ENCODE results near the gene PRKCE. TPM values are rescaled to one million over a fixed set of nuclear protein-coding genes. Genes with fewer than 3 reads are reported as not detected.

Gene PRKCE
- total and polyA plus RNA-seq, 2 donors (not counting 1 experiment from before 2014, with no cell fraction given) = 14.1 to 19.0 TPM

DNA sequence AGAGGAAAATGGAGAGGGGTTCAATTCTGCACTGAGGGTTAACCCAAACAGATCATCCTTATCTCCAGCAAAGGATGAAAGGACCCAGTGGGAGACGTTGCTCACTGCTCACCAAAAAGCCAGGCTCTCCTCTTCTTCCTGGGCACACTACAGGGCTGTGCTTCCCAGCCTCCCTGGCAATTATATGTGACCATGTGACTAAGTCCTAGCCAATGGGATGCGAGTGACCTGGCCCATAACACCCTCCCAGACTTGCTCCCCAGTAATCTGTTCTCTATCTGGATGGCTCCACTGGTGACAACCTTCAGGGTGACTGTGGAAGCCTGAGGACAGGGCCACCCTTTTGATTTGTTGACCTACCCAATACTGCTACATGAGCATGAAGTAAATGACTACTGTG lies 10.9 kb upstream of the PRKCE start:
- TF ChIP-seq, protein P1, sequence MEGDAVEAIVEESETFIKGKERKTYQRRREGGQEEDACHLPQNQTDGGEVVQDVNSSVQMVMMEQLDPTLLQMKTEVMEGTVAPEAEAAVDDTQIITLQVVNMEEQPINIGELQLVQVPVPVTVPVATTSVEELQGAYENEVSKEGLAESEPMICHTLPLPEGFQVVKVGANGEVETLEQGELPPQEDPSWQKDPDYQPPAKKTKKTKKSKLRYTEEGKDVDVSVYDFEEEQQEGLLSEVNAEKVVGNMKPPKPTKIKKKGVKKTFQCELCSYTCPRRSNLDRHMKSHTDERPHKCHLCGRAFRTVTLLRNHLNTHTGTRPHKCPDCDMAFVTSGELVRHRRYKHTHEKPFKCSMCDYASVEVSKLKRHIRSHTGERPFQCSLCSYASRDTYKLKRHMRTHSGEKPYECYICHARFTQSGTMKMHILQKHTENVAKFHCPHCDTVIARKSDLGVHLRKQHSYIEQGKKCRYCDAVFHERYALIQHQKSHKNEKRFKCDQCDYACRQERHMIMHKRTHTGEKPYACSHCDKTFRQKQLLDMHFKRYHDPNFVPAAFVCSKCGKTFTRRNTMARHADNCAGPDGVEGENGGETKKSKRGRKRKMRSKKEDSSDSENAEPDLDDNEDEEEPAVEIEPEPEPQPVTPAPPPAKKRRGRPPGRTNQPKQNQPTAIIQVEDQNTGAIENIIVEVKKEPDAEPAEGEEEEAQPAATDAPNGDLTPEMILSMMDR (conservative IDR thresholded peaks at IDR 0.05 in 1 of 2, IDR thresholded peaks at IDR 0.05 in 1 of 2; ENCODE audit: low read depth in 1 of 2, low read length in 2 of 2) = no peak
- no peak for TF ChIP-seq EZH2 (IDR thresholded peaks at IDR 0.05; ENCODE audit: low read length, missing control alignments)
- H3K9me3 ChIP-seq (ENCODE audit: control insufficient read depth, insufficient read depth, low read depth, low read length) = no peaks in the 10 kb centered on the region
- H3K4me2 ChIP-seq (ENCODE audit: extremely low read depth, insufficient read depth, low read length) = no peak overlapping the region
- peaks cover 7% of the 10 kb centered on the region for H3K27me3 ChIP-seq (ENCODE audit: control insufficient read depth, insufficient read depth, low read length)
- DNase-seq (ENCODE audit: low read depth in 2 of 2) = no peak
- no peaks in the 10 kb centered on the region for H4K20me1 ChIP-seq (ENCODE audit: control insufficient read depth, extremely low read depth, insufficient read depth, low read length)
- no peaks in the 10 kb centered on the region for H3K79me2 ChIP-seq (ENCODE audit: control insufficient read depth, insufficient read depth, low read length)
- H3K27ac ChIP-seq (ENCODE audit: insufficient read depth, low read length) = no peak overlapping the region
- H3K9ac ChIP-seq (ENCODE audit: insufficient read depth, low read length) = no peak overlapping the region
- H3K36me3 ChIP-seq (ENCODE audit: control insufficient read depth, insufficient read depth, low read length) = no peaks in the 10 kb centered on the region
- H3K4me1 ChIP-seq (ENCODE audit: control insufficient read depth, extremely low read depth, insufficient read depth, low read length) = no peaks in the 10 kb centered on the region
- H2AFZ ChIP-seq (ENCODE audit: low read length) = no peak overlapping the region
- no peak overlapping the region for H3K4me3 ChIP-seq (replicated peaks in 1 of 4; ENCODE audit: control extremely low read depth in 1 of 4, insufficient read depth in 1 of 4, low read depth in 3 of 4, low read length in 4 of 4)

DNA sequence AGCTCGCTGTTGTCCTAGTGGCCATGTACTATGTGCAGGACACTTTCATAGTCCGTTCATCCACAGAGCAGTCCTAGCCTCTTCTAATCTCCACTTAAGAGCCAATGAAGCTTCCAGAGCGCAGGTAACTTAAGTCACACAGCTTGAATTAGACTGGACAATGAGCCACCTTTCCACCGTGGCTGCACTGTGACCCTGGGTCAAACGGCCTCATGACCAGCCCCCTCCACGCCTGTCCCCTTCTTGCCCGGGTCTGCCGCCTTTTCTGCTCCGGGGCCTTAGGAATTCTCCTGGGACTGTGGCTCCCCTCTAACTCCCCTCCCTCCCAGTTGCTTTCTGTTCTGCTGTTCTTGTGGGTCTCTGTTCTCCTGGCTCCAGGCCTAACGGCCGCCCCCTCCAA lies 8.4 kb upstream of the PRKCE start:
- Histone ChIP-seq H3K4me3 (replicated peaks in 1 of 4; ENCODE audit: control extremely low read depth in 1 of 4, insufficient read depth in 1 of 4, low read depth in 3 of 4, low read length in 4 of 4) (peak overlapping the region; percentile 52 to 83 (median 70)), H4K20me1 (ENCODE audit: control insufficient read depth, extremely low read depth, insufficient read depth, low read length) (no peaks in the 10 kb centered on the region), H3K9ac (ENCODE audit: insufficient read depth, low read length) (peak overlapping the region; percentile 74), H3K9me3 (ENCODE audit: control insufficient read depth, insufficient read depth, low read depth, low read length) (no peaks in the 10 kb centered on the region), H3K4me1 (ENCODE audit: control insufficient read depth, extremely low read depth, insufficient read depth, low read length) (no peaks in the 10 kb centered on the region), H3K27me3 (ENCODE audit: control insufficient read depth, insufficient read depth, low read length) (peaks cover 7% of the 10 kb centered on the region), H3K4me2 (ENCODE audit: extremely low read depth, insufficient read depth, low read length) (peak overlapping the region; percentile 87), H2AFZ (ENCODE audit: low read length) (peak overlapping the region; percentile 73), H3K79me2 (ENCODE audit: control insufficient read depth, insufficient read depth, low read length) (no peaks in the 10 kb centered on the region), H3K36me3 (ENCODE audit: control insufficient read depth, insufficient read depth, low read length) (no peaks in the 10 kb centered on the region), H3K27ac (ENCODE audit: insufficient read depth, low read length) (peak overlapping the region; percentile 47)
- TF ChIP-seq, protein P1 (conservative IDR thresholded peaks at IDR 0.05 in 1 of 2, IDR thresholded peaks at IDR 0.05 in 1 of 2; ENCODE audit: low read depth in 1 of 2, low read length in 2 of 2) = no peak
- TF ChIP-seq EZH2 (IDR thresholded peaks at IDR 0.05; ENCODE audit: low read length, missing control alignments) = no peak
- peak; percentile 6 to 11 for DNase-seq (ENCODE audit: low read depth in 2 of 2)

DNA sequence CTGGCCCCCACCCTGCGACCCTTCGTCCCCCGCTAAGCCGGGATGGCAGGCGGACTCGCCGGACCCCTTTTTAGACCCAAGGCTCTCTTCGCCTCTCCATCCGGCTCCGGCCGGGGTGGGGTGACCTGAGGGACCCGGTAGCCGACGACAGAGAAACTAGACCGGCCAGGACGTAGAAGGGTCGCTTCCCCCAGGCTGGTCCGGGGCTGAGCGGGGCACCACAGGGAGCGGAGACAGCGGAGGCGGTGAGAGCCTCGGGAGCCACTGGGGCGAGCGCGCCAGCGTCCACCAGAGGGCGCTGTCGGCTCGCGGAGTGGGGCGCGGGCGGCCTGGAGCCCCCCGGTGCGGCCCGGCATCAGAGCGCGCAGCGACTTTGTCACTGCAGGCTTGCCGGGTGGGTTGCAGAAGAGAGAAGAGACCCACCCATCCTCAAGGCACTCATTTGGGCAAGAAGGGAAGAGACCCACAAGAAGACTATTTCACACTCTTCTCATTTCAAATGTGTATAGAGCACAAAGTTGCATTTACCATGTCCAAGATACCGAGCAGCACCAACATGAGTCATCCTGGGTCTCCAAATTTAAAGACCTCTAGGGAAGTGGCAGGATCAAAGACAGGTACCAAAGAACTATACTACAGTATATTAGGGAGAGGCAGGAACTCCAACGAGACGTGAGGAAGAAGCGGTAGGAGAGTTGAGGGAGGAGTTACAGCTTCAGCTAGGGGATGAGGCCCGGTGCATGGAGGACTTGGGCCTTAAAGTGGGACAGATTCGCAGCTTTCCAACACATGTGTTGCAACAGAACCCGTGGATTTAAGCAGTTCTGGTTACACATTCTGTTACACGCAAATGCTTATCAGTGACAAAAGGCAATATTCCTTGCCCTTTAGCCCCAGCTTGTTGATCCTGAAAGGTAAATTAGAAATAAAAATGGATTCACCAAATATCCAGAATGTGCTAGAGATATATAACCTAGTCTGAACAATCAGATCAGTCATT lies 7.6 kb upstream of the PRKCE start:
- no peaks in the 10 kb centered on the region for H3K79me2 ChIP-seq (ENCODE audit: control insufficient read depth, insufficient read depth, low read length)
- H3K4me3 ChIP-seq (replicated peaks in 1 of 4; ENCODE audit: control extremely low read depth in 1 of 4, insufficient read depth in 1 of 4, low read depth in 3 of 4, low read length in 4 of 4) = peak overlapping the region; percentile 52 to 83 (median 70)
- TF ChIP-seq, protein P1 (conservative IDR thresholded peaks at IDR 0.05 in 1 of 2, IDR thresholded peaks at IDR 0.05 in 1 of 2; ENCODE audit: low read depth in 1 of 2, low read length in 2 of 2) = peak; percentile 48 to 78
- no peak for TF ChIP-seq EZH2 (IDR thresholded peaks at IDR 0.05; ENCODE audit: low read length, missing control alignments)
- H3K4me1 ChIP-seq (ENCODE audit: control insufficient read depth, extremely low read depth, insufficient read depth, low read length) = no peaks in the 10 kb centered on the region
- H3K9me3 ChIP-seq (ENCODE audit: control insufficient read depth, insufficient read depth, low read depth, low read length) = no peaks in the 10 kb centered on the region
- peak overlapping the region; percentile 74 for H3K9ac ChIP-seq (ENCODE audit: insufficient read depth, low read length)
- peak overlapping the region; percentile 87 for H3K4me2 ChIP-seq (ENCODE audit: extremely low read depth, insufficient read depth, low read length)
- H2AFZ ChIP-seq (ENCODE audit: low read length) = peak overlapping the region; percentile 73
- peak overlapping the region; percentile 47 for H3K27ac ChIP-seq (ENCODE audit: insufficient read depth, low read length)
- DNase-seq (ENCODE audit: low read depth in 2 of 2) = peak; percentile 23 to 45
- H3K36me3 ChIP-seq (ENCODE audit: control insufficient read depth, insufficient read depth, low read length) = no peaks in the 10 kb centered on the region
- peaks cover 7% of the 10 kb centered on the region for H3K27me3 ChIP-seq (ENCODE audit: control insufficient read depth, insufficient read depth, low read length)
- no peaks in the 10 kb centered on the region for H4K20me1 ChIP-seq (ENCODE audit: control insufficient read depth, extremely low read depth, insufficient read depth, low read length)

Data from fibroblast of lung (primary cell).